ENCODE measurements around the gene INKA2. TPM values are rescaled to one million over a fixed set of nuclear protein-coding genes. Genes with fewer than 3 reads are reported as not detected.

Gene INKA2
- total RNA-seq, 1 donor from 2014 or later: 4.9 TPM

DNA sequence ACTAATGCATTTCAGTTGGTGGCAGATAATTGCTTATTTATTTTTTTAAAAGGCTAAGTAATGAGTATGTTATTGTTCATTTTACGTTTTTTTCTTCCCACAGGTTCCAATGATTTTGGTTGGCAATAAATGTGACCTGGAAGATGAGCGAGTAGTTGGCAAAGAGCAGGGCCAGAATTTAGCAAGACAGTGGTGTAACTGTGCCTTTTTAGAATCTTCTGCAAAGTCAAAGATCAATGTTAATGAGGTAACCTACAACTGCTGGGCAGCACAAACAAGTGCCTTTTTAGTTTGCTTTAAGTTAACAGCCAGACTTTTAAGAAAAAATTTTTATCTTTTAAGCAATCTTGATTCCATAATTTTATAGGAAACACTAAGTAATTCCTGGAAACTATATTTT lies 35.0 kb downstream of the INKA2 start:
- DNase-seq (ENCODE audit: low spot score): no peak

DNA sequence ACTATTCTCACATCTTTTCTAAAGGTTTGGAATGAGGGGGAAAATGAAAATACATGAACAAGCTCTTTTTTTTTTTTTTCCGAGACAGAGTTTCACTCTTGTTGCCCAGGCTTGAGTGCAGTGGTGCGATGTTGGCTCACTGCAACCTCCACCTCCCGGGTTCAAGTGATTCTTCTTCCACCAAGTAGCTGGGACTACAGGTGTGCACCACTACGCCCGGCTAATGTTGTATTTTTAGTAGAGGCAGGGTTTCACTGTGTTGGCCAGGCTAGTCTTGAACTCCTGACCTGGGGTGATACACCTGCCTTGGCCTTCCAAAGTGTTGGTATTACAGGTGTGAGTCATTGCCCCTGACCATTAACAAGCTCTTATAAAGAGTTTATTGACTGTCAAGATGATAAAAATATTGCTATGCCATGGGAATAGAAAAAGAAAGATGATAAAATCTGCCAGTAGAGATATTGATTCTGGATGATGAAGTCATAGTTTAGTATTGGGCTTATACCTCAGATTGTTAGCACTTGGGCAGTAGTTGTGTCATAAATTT lies 36.6 kb downstream of the INKA2 start:
- DNase-seq (ENCODE audit: low spot score): no peak

DNA sequence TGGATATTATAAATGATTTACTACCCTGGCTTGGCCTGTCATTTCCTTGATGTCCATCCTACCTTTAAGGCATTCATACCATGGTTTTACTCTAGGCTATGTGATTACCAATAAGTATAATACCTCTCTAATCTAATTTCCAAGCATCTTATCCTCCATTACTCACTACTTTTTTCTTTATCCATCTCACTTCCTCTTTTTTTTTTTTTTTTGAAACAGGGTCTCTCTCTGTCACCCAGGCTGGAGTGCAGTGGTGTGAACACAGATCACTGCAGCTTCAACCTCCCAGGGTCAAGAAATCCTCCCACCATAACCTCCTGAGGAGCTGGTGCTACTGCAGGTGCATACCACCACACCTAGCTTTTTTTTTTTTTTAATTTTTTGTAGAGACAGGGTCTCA lies 39.9 kb downstream of the INKA2 start:
- no peak for DNase-seq (ENCODE audit: low spot score)

DNA sequence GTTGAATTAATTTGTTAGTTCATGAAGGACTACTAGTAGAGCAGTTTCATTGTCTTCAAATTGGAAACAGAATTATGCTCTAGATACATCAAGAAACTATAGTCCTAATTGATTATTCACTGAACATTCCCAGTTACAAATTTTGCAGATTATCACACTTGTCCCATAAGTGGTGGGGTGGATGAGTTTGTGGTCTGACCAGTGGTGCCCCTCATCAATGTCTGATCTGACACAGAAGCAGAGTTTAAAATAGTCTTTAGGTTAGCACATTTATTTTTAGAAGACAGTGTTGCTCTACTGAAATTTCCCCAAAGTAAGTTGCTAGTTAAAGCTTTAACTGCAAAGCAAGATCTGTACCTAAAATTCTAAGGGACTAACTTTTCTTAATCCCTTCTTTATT lies 42.9 kb downstream of the INKA2 start:
- no peak for DNase-seq (ENCODE audit: low spot score)

DNA sequence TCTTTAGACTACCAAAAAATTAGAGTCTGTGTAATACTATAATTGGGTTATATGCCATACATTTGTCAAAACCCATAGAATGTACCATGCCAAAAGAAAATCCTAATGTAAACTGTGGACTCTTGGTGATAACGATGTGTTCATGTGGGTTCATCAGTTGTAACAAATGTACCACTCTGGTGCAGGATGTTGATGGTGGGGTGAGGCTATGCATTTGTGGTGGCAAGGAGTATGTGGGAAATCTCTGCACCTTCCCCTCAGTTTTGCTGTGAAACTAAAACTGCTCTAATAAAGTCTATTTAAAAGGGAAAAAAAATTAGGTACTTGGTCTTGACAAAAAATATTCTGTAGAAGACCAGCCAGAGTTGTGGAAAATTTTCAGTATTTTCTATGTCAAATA lies 43.4 kb downstream of the INKA2 start:
- DNase-seq (ENCODE audit: low spot score): no peak

DNA sequence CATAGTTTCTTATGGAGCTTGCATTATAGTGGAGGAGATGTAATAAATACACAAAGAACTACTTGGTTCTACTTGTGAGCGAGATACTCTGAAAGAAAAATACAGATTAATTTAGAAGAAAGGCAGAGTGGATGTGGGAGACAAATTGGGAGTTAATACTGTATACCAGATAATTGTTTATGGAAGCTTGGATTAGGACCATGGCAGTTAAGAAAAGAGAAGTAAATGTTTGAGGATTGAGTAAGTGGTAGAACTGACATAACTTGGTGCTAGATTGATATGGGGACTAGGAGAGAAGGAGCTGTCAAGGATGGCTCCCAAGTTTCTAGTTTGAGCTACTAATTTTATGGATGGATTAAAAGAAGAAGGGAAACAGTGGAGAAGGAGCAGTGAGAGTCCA lies 47.3 kb downstream of the INKA2 start:
- no peak for DNase-seq (ENCODE audit: low spot score)

DNA sequence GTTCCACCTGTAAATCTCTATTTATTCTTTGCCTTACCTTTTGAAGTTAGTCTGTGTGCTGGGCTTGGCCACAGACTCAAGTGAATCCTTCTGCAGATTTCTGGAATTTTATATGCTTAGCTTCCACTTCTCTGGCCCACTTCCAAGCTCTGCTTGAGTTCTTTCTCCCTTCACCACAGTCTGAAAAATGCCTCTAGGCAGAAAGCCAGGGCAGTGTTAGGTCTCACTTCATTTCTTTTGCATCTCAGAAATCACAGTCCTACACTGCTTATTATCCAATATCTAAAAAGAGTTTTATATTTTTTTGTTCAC lies 48.9 kb downstream of the INKA2 start:
- peak; percentile 63 for DNase-seq (ENCODE audit: low spot score)

Other genes with a start within 250 kb of the INKA2 start
- gene ADORA3, start 235.8 kb downstream of the INKA2 start, total RNA-seq: 15.8 TPM
- 8.4 TPM for gene TMIGD3, start 235.8 kb downstream of the INKA2 start, total RNA-seq
- 93.0 TPM for gene RAP1A, start 119.6 kb downstream of the INKA2 start, total RNA-seq
- 8.4 TPM for gene DDX20, start 16.5 kb upstream of the INKA2 start, total RNA-seq